Upper lobe of right lung (tissue), 1 donor: ENCODE measurements around the gene RNF125. TPM values are rescaled to one million over a fixed set of nuclear protein-coding genes. Genes with fewer than 3 reads are reported as not detected.

Source experiments
- ATAC-seq: fragments of 200-7000 bp; cut with Tn5 transposase; one replicate; pipeline ENCODE4 v1.9.1; 2020; ENCODE audit warnings: mild to moderate bottlenecking, moderate library complexity
- DNase-seq: peaks from one replicate; pipeline ENCODE4 v3.0.0-alpha.2; 2020
- H3K27ac ChIP-seq: fragments of 200-600 bp; one replicate; pipeline ENCODE4 v1.8.0; 2022
- H3K27me3 ChIP-seq: fragments of 200-600 bp; one replicate; pipeline ENCODE4 v1.8.0; 2022; ENCODE audit warnings: mild to moderate bottlenecking
- H3K36me3 ChIP-seq: fragments of 200-600 bp; one replicate; pipeline ENCODE4 v1.8.0; 2022
- H3K4me1 ChIP-seq: fragments of 200-600 bp; one replicate; pipeline ENCODE4 v1.8.0; 2022
- H3K4me3 ChIP-seq: fragments of 200-600 bp; one replicate; pipeline ENCODE4 v1.8.0; 2022; ENCODE audit warnings: mild to moderate bottlenecking
- H3K9me3 ChIP-seq: fragments of 200-600 bp; one replicate; pipeline ENCODE4 v1.8.0; 2022
- CTCF ChIP-seq: fragments of 200-600 bp; IDR thresholded peaks from one replicate; pipeline ENCODE4 v1.8.0; 2022; ENCODE audit warnings: antibody characterized with exemption
- intact Hi-C: fragments of 100-400 bp; cut with DNase I; formaldehyde crosslinking; loops from one replicate; pipeline ENCODE4 v1.11.0; 2022
- total RNA-seq: library from RNA; stranded (reverse); fragmentation: NEBNext Ultra II Directional; extraction: Animal tissue kit (Norgen Biotek cat#: 25700); gene quantifications from one replicate; pipeline ENCODE4 v1.2.1, GENCODE V29; 2021
- donor health status: DM: no; HTN: yes; CAD: no; lungs with severe emphysema.

Gene RNF125
- total RNA-seq, 1 donor from 2014 or later: 6.5 TPM

GRCh38 chr18:32048507-32049091 lies 30.0 kb downstream of the RNF125 start:
- no peak overlapping the region for H3K4me3 ChIP-seq
- intact Hi-C loops: no loop called here
- H3K4me1 ChIP-seq: peaks cover 15% of the 10 kb centered on the region
- DNase-seq (no peak), ATAC-seq (peak; percentile 87)
- peak overlapping the region; percentile 28 for H3K27ac ChIP-seq
- no peaks in the 10 kb centered on the region for H3K36me3 ChIP-seq
- H3K9me3 ChIP-seq: no peaks in the 10 kb centered on the region
- no peaks in the 10 kb centered on the region for H3K27me3 ChIP-seq
- no peak for TF ChIP-seq CTCF

- ATAC-seq (peak; percentile 88), DNase-seq (peak; percentile 73)
- H3K4me3 ChIP-seq: no peak overlapping the region
- H3K4me1 ChIP-seq: peaks cover 15% of the 10 kb centered on the region
- intact Hi-C loops: no loop called here
- peak overlapping the region; percentile 28 for H3K27ac ChIP-seq
- no peaks in the 10 kb centered on the region for H3K36me3 ChIP-seq
- no peaks in the 10 kb centered on the region for H3K9me3 ChIP-seq
- no peaks in the 10 kb centered on the region for H3K27me3 ChIP-seq
- TF ChIP-seq CTCF: no peak
These were observed 31.0 kb downstream of the RNF125 start for GRCh38 chr18:32049393-32050171.

- Histone ChIP-seq H3K4me1 (no peaks in the 10 kb centered on the region), H3K9me3 (no peaks in the 10 kb centered on the region), H3K4me3 (no peak overlapping the region), H3K36me3 (no peaks in the 10 kb centered on the region), H3K27ac (no peak overlapping the region), H3K27me3 (no peaks in the 10 kb centered on the region)
- TF ChIP-seq CTCF: no peak
- no peak for ATAC-seq
- DNase-seq: no peak
- intact Hi-C loops: no loop called here
These were observed 38.2 kb downstream of the RNF125 start for GRCh38 chr18:32056613-32057358.

- no peaks in the 10 kb centered on the region for H3K27me3 ChIP-seq
- DNase-seq: no peak
- TF ChIP-seq CTCF: no peak
- no peak overlapping the region for H3K4me3 ChIP-seq
- H3K4me1 ChIP-seq: no peaks in the 10 kb centered on the region
- no peaks in the 10 kb centered on the region for H3K36me3 ChIP-seq
- no peaks in the 10 kb centered on the region for H3K9me3 ChIP-seq
- H3K27ac ChIP-seq: no peak overlapping the region
- ATAC-seq: no peak
- intact Hi-C loops: no loop called here
These were observed 39.1 kb downstream of the RNF125 start for GRCh38 chr18:32057624-32058165.

GRCh38 chr18:32060026-32060425 lies 41.4 kb downstream of the RNF125 start:
- ATAC-seq (no peak), DNase-seq (no peak)
- H3K4me3 ChIP-seq: no peak overlapping the region
- no peak overlapping the region for H3K27ac ChIP-seq
- no peak for TF ChIP-seq CTCF
- no peaks in the 10 kb centered on the region for H3K36me3 ChIP-seq
- H3K9me3 ChIP-seq: no peaks in the 10 kb centered on the region
- intact Hi-C loops: no loop called here
- H3K4me1 ChIP-seq: no peaks in the 10 kb centered on the region
- no peaks in the 10 kb centered on the region for H3K27me3 ChIP-seq
